Suppressor macrophage treated with lipopolysaccharide for 4 hours (primary cell): ENCODE measurements around the gene CIART.
"Not testable (repeated sequence)": the region's sequence is repeated elsewhere in the genome, so short reads cannot be mapped to it uniquely, and the experiment has no call there.

Experiments used
- DNase-seq: peaks from one replicate; pipeline ENCODE4 v3.0.0-alpha.2; 2020

CIART gene

DNA sequence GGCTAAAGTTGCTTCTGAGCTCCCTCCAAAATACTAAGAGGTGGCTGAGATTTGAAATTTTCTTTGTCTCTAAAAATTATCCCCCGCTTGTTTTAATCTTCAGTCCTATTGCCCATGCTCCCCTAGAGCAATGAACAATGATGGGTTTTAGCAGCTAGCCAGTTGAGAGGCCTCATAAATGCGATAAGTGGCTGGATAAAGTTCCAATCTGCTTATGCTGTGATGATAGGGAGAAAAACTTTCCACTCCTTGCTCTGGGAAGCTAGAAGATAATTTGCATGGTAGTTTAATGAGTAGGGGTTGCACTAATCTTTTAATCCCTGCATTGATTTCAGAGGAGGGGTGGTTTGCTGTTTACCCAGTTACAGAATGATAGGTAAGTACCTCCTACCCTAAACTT is 29.4 kb downstream of the CIART start:
- DNase-seq, result no peak

DNA sequence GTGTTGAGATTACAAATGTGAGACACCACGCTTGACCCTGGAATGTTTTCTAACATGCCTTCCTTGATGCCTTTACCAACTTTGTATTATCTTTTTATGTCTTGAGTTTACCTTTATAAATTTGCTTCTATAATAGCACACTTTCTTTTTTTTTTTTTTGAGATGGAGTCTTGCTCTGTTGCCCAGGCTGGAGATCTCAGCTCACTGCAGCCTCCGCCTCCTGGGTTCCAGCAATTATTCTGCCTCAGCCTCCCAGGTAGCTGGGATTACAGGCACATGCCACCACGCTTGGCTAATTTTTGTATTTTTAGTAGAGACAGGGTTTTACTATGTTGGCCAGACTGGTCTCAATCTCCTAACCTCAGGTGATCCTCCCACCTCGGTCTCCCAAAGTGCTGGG is 32.3 kb downstream of the CIART start:
- not testable (repeated sequence) for DNase-seq

DNA sequence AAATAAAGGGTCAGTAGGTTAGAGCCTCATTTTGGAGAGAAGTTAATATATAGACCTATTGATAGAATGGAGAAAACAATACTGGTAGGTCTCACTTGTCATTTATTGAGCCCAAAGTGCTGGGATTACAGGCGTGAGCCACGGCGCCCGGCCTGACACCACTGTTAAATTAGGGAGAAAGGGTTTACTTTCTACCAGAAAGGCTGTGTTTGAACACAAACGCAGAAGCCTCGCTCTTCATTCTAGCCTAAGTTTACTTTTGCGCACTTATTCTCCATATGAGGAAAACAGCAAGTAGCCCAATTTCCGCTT is 38.3 kb downstream of the CIART start:
- DNase-seq, result peak; percentile 18

DNA sequence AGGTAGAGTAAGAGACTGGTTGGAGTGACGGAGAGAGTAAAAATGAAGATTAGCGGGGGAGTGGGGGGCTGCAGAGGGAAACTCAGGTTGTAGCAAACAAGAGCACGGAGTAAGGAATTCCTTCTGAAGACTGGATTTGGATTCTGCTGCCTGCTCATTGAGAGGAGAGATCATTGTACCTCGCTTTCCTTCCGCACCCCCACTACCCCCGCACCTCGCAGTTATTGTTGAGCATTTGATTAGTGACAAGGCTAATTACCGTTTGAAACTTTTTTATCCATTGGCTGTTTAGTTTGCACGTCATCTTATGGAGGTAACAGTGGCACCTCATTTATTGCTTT is 39.4 kb downstream of the CIART start:
- DNase-seq, result no peak

DNA sequence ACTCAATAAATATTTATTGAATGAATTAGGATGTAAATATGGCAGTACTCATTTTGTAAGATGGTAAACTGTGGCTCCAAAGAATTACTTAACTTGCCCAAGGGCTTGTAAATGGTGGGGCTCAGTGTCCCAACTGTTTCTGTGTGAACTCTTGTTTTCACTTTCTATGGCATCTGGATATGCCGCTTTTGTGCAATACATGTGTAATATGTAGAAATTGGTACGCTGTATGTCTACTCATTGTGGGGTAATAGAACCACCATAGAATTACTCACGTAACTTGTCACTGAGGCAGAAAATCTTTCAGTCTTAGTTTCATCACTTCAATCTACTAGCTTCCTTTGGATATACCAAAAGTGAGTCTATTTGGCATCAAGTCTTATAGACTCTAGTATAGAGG is 40.0 kb downstream of the CIART start:
- DNase-seq, result peak; percentile 97

DNA sequence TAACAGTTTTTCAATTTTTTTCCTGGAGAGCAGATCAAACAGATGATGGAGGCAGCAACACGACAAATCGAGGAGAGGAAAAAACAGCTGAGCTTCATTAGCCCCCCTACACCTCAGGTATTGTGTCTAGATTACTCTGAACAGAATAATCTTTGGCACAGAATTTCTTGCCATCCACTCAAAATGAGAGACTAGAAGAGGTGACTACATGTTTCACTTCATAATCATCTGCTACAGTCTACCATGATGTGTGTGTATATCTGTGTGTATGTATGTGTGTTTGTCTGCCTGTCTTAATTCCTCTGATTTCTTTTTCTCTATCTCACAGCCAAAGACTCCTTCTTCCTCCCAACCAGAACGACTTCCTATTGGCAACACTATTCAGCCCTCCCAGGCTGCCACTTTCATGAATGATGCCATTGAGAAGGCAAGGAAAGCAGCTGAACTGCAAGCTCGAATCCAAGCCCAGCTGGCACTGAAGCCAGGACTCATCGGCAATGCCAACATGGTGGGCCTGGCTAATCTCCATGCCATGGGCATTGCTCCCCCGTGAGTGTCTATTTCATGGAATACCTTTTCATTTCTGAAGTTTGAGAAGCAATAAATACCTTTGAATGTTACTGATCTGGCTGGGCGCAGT is 50.4 kb downstream of the CIART start:
- DNase-seq, result no peak
